Right renal cortex interstitium (tissue), 3 donors: ENCODE results near the gene ABCB1. TPM values are rescaled to one million over a fixed set of nuclear protein-coding genes. Genes with fewer than 3 reads are reported as not detected.
"Not testable (repeated sequence)": the region's sequence is repeated elsewhere in the genome, so short reads cannot be mapped to it uniquely, and the experiment has no call there.

Source experiments
- DNase-seq, 3 donors: peaks; one replicate each; pipeline ENCODE4 v3.0.0-alpha.2; 2013; ENCODE audit warnings: low read depth in 3 of 3, low spot score in 2 of 3
- polyA plus RNA-seq, 3 donors: library from polyadenylated mRNA; unstranded; fragments of 120-200 nt; gene quantifications; one replicate each; pipeline ENCODE4 v1.2.1, GENCODE V29; 2013; ENCODE audit not compliant: insufficient read length in 3 of 3

Gene ABCB1
- polyA plus RNA-seq, 3 donors, result 21.1 to 24.4 (median 22.1) TPM

GRCh38 chr7:87580636-87581035 lies 20.0 kb downstream of the ABCB1 start:
- DNase-seq, result no peak

DNA sequence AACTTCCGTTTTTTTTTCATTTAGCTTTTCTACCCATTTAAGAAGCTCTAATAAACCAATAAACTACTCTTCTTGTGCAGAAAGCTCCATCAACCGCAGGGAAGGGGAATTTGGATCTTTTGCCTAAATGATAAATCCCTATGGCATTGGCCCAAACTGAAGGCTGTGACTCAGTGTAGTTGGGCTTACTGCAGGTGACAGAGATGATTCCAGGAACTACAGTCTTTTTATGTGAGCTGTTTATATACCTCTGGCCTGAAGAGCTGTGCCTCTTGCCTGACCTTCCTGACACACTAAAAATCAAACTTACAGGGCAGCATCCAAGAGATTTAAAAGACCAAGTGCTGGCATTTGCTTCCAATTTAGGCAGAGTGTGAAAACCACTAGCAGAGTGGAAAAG lies 25.2 kb downstream of the ABCB1 start:
- no peak for DNase-seq

- no peak for DNase-seq
Measured at GRCh38 chr7:87574630-87575029, 26.1 kb downstream of the ABCB1 start.

DNA sequence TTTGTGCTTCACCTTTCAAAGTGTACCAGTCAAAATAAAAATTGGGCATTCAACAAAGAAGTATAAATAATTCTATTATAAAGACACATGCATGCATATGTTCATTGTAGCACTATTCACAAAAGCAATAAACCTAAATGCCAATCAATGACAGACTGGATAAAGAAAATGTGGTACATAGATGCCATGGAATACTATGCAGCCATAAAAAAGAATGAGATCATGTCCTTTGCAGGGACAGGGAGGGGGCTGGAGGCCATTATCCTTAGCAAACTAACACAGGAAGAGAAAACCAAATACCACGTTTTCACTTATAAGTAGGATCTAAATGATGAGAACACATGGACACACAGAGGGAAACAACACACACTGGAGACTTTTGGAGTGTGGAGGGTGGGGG lies 28.2 kb downstream of the ABCB1 start:
- not testable (repeated sequence) for DNase-seq

- no peak for DNase-seq
Measured at GRCh38 chr7:87570178-87570577, 30.5 kb downstream of the ABCB1 start.

DNA sequence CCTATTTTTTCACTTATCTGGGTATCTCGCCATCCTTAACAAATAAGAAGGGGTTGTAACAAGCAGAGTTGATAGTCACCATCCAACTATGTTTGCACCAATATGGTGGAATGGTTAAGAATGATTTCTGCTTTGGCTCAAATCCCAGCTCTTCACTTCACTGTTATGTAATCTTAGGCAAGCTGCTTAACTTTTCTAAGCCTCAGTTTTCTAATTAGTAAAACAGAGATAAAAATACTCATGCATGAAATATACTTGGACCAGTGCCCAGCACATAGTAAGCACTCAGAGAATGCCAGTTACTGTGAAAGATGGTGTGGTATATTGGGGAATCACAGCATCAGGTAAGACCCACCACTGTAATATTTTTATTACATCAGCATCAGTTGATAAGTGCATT lies 33.6 kb downstream of the ABCB1 start:
- no peak for DNase-seq

GRCh38 chr7:87566311-87566900 lies 34.3 kb downstream of the ABCB1 start:
- no peak for DNase-seq

DNA sequence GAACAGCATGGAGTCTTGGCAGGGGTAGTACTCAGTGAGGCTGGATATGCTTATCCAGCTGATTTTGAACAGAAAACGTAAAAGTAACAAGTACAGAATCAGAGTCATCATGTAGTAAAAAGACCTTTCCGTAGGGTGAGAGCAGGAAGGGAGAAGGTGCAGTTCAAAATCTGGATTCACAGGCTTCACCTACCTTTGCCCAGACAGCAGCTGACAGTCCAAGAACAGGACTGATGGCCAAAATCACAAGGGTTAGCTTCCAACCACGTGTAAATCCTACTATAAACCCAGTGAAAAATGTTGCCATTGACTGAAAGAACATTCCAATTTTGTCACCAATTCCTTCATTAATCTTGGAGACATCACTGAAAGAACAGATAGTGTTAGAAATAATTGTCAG lies 34.8 kb downstream of the ABCB1 start:
- DNase-seq, result no peak

DNA sequence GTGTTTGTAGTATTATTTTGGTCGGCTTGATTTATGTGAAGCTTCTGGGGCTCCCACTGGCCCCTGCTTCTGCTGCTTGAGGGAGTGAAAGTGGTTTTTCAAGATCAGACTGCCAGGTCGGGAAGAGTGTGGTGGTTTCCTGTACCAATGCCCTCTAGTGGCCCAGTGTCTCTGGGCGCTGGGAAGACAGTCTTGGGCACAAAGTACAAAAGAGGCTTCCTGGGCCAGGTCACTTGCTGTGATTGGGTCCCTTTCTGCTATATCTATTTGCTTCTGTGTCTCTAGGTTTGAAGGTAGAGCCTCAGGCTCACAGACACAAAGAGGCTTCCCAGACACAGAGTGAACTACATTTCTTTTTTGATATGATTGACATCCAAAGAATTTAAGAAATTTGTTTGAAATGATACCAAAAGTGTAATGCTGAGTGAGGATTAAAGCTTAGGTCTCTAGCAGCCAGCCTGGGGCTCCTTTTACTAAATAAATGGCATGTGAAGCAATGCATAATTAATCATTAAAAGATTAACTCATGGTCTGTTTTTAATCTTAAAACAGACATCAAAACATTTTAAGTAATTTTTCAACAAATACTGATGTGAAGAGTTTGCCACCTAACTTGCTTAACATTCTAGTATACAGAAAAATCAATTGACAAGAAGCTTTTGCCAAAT lies 36.3 kb downstream of the ABCB1 start:
- no peak for DNase-seq

DNA sequence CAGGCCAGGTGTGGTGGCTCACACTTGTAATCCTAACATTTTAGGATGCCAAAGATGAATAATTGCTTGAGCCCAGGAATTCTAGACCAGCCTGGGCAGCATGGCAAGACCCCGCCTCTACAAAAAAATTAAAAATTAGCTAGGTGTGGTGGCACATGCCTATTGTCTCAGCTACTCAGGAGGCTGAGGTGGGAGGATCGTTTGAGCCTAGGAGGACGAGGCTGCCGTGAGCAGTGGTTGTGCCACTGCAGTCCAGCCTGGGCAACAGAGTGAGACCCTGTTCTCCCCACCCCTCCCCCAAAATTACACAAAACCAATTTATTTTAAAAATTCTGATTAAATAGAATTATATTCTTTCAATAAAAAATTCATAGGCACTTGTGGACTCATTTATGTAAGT lies 39.0 kb downstream of the ABCB1 start:
- DNase-seq, result no peak

DNA sequence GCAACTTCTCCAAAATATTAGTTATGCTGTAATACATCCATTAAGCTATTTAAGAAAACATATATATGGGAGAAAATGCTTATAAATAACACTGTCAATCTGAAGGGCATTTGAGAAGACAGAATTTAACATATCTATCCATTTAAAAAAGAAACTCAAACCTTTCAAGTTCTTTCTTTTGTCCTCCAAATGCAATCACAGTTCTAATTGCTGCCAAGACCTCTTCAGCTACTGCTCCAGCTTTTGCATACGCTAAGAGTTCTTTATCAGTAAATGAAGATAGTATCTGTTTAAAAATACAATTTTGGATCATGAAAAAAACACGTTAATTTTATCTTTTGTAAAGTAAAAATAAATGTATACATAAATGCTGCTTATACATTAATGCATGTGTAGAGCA lies 39.6 kb downstream of the ABCB1 start:
- no peak for DNase-seq

DNA sequence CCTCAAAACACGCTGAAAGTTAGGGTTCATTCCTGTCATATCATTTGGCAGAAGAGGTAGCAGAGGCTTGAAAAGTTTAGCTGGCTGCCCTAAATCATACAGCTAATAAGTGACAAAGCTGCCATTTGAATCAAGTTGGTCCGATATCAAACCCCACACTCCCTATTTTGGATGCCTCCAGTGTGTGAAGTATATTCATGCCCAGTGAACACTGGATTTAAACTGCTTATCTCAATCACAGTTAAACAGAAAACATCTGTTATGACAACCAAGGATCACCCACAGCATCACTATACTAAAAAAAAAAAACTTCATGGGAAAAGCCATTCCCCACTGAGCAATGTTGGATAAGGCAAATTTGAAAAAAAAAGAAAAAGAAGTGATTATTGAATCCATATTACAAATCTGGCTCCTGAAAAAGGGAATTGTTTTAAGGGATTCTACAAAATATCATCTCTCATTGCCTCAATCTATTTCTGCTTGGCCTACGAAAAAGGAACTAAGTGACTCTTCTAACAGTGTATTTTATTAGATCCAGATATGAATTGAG lies 48.3 kb downstream of the ABCB1 start:
- no peak for DNase-seq

GRCh38 chr7:87548123-87548919 lies 52.4 kb downstream of the ABCB1 start:
- no peak for DNase-seq

- no peak for DNase-seq
Measured at GRCh38 chr7:87545760-87546159, 54.9 kb downstream of the ABCB1 start.

- DNase-seq, result no peak
Measured at GRCh38 chr7:87543623-87544022, 57.1 kb downstream of the ABCB1 start.

- no peak for DNase-seq
Measured at GRCh38 chr7:87541648-87542047, 59.0 kb downstream of the ABCB1 start.

DNA sequence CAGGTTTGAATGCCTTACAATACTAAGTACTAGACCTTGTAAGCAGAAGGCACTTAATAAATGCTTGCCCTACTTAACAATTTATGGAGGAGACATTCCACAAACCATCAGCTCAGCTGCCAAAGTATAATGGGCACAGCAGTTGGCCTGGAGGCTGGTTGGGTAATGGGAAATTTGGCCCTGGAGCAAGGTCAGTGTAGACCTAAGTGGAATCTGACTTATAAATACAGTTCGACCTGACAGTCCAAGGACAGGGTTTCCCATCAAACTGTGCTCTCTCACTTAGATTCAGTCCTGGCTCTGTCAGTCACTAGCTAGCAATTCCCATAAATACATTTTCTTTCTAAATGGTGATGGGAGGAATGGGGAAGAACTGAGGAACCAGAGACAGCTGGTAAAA lies 62.6 kb downstream of the ABCB1 start:
- no peak for DNase-seq

GRCh38 chr7:87534072-87534471 lies 66.6 kb downstream of the ABCB1 start:
- no peak for DNase-seq

GRCh38 chr7:87530126-87530525 lies 70.6 kb downstream of the ABCB1 start:
- no peak for DNase-seq

DNA sequence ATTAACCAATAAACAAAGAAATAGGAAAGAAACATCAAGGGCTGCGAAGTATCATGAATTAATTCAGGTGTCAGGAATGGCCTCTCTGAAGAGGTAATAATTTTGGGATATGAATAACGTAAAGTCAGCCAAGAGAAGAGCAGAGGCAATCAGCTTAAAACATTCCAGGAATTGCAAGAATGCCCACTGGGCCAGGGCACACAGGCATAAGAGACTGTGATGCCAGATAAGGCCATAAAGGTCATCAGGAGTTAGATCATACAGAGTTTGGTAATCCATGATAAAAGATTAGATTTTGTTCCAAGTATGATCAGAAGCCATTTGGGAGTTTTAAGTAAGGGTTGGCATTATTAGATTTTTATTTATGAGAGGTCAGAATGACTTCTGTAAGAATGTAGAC lies 72.0 kb downstream of the ABCB1 start:
- DNase-seq, result no peak

- DNase-seq, result no peak
Measured at GRCh38 chr7:87518735-87519134, 81.9 kb downstream of the ABCB1 start.

DNA sequence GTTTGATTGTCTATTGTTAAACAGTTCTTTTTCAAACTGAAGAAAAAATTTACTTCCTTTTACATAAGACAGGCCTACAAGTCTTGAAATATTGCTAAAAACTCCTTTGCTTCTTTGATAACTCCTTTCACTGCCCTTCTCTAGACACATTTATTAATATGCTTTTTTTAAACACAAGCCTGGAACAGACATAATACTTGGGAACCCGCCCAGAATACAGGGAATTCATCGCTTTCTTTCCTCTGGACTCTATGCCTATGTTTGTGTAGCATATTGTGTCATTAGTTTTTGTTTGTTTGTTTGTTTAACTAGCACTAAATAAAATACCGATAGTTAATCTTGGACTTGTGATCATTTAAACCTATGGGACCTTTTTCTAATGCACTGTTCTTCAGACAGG lies 82.8 kb downstream of the ABCB1 start:
- DNase-seq, result no peak
